CD4-positive, alpha-beta T cell (primary cell): ENCODE results near the gene MC2R. TPM values are rescaled to one million over a fixed set of nuclear protein-coding genes. Genes with fewer than 3 reads are reported as not detected.

ENCODE experiments used
- ATAC-seq: fragments of 200-7000 bp; cut with Tn5 transposase; one replicate; pipeline ENCODE4 v1.10.0; 2022; ENCODE audit warnings: mild to moderate bottlenecking; ENCODE audit not compliant: poor library complexity
- CTCF ChIA-PET: fragments of 350-600 bp; sonication (Branson Sonifier 250); formaldehyde crosslinking; loops from one replicate; lab custom pipeline; 2021; ENCODE audit warnings: antibody characterized with exemption, inconsistent platforms; lab: Charles Lee
- POLR2A ChIA-PET: fragments of 350-600 bp; sonication (Branson Sonifier 250); formaldehyde crosslinking; loops from one replicate; lab custom pipeline; 2021; ENCODE audit warnings: antibody characterized with exemption, inconsistent platforms; lab: Charles Lee
- DNase-seq, 14 experiments: peaks; one replicate each; pipeline ENCODE4 v3.0.0-alpha.2; 2013 to 2020; ENCODE audit warnings: mixed read lengths in 2 of 14
- H3K27ac ChIP-seq, 2 donors: one replicate each; pipeline versions ENCODE4 v1.5.1 to v1.7.0; 2013; ENCODE audit warnings: low read length in 2 of 2, low read depth in 1 of 2, mild to moderate bottlenecking in 1 of 2
- H3K27me3 ChIP-seq, 2 experiments: 1 replicate in 1 of 2; 2 replicates in 1 of 2; pipeline versions ENCODE4 v1.6.1 to v1.7.0; 2013; ENCODE audit warnings: low read length in 2 of 2, control low read depth in 1 of 2, mild to moderate bottlenecking in 1 of 2, moderate library complexity in 1 of 2; ENCODE audit not compliant: insufficient read depth in 2 of 2, control insufficient read depth in 1 of 2
- H3K36me3 ChIP-seq: one replicate; pipeline ENCODE4 v1.6.1; 2013; ENCODE audit warnings: low read length, control low read depth; ENCODE audit not compliant: insufficient read depth
- H3K4me1 ChIP-seq: one replicate; pipeline ENCODE4 v1.6.1; 2013; ENCODE audit warnings: low read length, control low read depth; ENCODE audit not compliant: insufficient read depth
- H3K4me3 ChIP-seq: one replicate; pipeline ENCODE4 v1.5.1; 2013; ENCODE audit warnings: mild to moderate bottlenecking, low read length, moderate library complexity
- H3K9me3 ChIP-seq, 2 experiments: 1 replicate in 1 of 2; 2 replicates in 1 of 2; pipeline versions ENCODE4 v1.6.1 to v1.7.0; 2013; ENCODE audit warnings: low read length in 2 of 2, mild to moderate bottlenecking in 2 of 2, control low read depth in 1 of 2, moderate library complexity in 1 of 2; ENCODE audit not compliant: control insufficient read depth in 1 of 2, insufficient read depth in 1 of 2
- H3K27ac Mint-ChIP-seq: one replicate; pipeline ENCODE4 v1.8.0; 2020; ENCODE audit warnings: mixed read lengths
- H3K27me3 Mint-ChIP-seq: one replicate; pipeline ENCODE4 v1.8.0; 2021; ENCODE audit warnings: mixed read lengths
- H3K36me3 Mint-ChIP-seq: one replicate; pipeline ENCODE4 v1.8.0; 2021; ENCODE audit warnings: low read depth, mixed read lengths
- H3K4me1 Mint-ChIP-seq: one replicate; pipeline ENCODE4 v1.8.0; 2021; ENCODE audit warnings: low read depth, mixed read lengths
- H3K4me3 Mint-ChIP-seq: one replicate; pipeline ENCODE4 v1.8.0; 2020; ENCODE audit warnings: mild to moderate bottlenecking, mixed read lengths
- H3K9me3 Mint-ChIP-seq: one replicate; pipeline ENCODE4 v1.8.0; 2020; ENCODE audit warnings: mixed read lengths
- intact Hi-C, 2 experiments: fragments of 100-400 bp; cut with DNase I in 1 of 2; cut with micrococcal nuclease in 1 of 2; formaldehyde crosslinking; loops; one replicate each; pipeline versions ENCODE4 v1.15.1 to v1.9.0; 2023 to 2025; cut with DNase I, micrococcal nuclease
- total RNA-seq, 174 experiments: library from RNA in 2 of 174; stranded (reverse) in 2 of 174; gene quantifications; one replicate each; pipeline ENCODE4 v1.2.3 and lab custom pipeline; 2021 to 2026
- TF ChIP-seq, protein P1 (sequence below): fragments of 200-600 bp; IDR thresholded peaks from one replicate; pipeline ENCODE4 v1.8.0; 2022; ENCODE audit warnings: antibody characterized with exemption, mild to moderate bottlenecking

MC2R gene
- total RNA-seq, 2 experiments from 2014 or later: not detected

GRCh38 chr18:13932285-13933025, 17.1 kb upstream of the MC2R start:
- Histone ChIP-seq H3K9me3 (peaks cover 0 to 3% of the 10 kb centered on the region in 2 experiments), H3K4me3 (no peak overlapping the region), H3K4me1 (no peaks in the 10 kb centered on the region), H3K36me3 (no peaks in the 10 kb centered on the region), H3K27me3 (no peaks in the 10 kb centered on the region), H3K27ac (no peak overlapping the region)
- H3K9me3 Mint-ChIP-seq: peaks cover 8% of the 10 kb centered on the region
- DNase-seq: no peak
- no peaks in the 10 kb centered on the region for H3K27me3 Mint-ChIP-seq
- ChIA-PET CTCF (no interaction called here), POLR2A (no interaction called here)
- ATAC-seq: no peak
- intact Hi-C loops: no loop called here
- no peak overlapping the region for H3K4me3 Mint-ChIP-seq
- H3K4me1 Mint-ChIP-seq: no peaks in the 10 kb centered on the region
- TF ChIP-seq, protein P1, sequence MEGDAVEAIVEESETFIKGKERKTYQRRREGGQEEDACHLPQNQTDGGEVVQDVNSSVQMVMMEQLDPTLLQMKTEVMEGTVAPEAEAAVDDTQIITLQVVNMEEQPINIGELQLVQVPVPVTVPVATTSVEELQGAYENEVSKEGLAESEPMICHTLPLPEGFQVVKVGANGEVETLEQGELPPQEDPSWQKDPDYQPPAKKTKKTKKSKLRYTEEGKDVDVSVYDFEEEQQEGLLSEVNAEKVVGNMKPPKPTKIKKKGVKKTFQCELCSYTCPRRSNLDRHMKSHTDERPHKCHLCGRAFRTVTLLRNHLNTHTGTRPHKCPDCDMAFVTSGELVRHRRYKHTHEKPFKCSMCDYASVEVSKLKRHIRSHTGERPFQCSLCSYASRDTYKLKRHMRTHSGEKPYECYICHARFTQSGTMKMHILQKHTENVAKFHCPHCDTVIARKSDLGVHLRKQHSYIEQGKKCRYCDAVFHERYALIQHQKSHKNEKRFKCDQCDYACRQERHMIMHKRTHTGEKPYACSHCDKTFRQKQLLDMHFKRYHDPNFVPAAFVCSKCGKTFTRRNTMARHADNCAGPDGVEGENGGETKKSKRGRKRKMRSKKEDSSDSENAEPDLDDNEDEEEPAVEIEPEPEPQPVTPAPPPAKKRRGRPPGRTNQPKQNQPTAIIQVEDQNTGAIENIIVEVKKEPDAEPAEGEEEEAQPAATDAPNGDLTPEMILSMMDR: no peak
- no peaks in the 10 kb centered on the region for H3K36me3 Mint-ChIP-seq
- no peak overlapping the region for H3K27ac Mint-ChIP-seq

- H3K9me3 ChIP-seq: peaks cover 0 to 3% of the 10 kb centered on the region in 2 experiments
- H3K4me3 ChIP-seq: no peak overlapping the region
- intact Hi-C loops: no loop called here
- ATAC-seq (no peak), DNase-seq (no peak)
- H3K36me3 ChIP-seq: no peaks in the 10 kb centered on the region
- POLR2A ChIA-PET: no interaction called here
- Mint-ChIP-seq H3K36me3 (no peaks in the 10 kb centered on the region), H3K9me3 (peaks cover 12% of the 10 kb centered on the region), H3K27me3 (no peaks in the 10 kb centered on the region), H3K27ac (no peak overlapping the region), H3K4me3 (no peak overlapping the region), H3K4me1 (no peaks in the 10 kb centered on the region)
- H3K4me1 ChIP-seq: no peaks in the 10 kb centered on the region
- H3K27me3 ChIP-seq: no peaks in the 10 kb centered on the region
- TF ChIP-seq, protein P1: no peak
- CTCF ChIA-PET: no interaction called here
- no peak overlapping the region for H3K27ac ChIP-seq
Measured at GRCh38 chr18:13930964-13931363, 15.6 kb upstream of the MC2R start.

DNA sequence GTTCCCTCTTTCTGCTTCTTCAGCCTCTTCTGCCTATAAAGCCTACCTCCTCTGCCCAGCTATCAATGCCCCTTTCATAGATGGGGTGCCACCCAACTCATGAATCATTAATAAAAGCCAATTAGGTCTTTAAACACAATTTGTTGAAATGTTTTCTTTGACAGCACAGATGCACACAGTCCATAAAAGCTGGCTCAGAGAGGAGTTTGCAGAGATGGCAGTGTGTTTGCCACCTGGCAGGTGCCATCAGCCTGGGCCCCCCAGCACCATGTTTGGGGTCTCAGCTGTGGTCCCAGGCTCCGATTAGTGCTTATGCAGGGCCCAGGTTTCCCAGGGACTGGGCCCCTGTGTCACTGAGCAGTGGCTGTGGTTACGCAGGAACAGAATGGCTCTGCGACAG, 7.9 kb upstream of the MC2R start:
- no peaks in the 10 kb centered on the region for H3K4me1 ChIP-seq
- H3K9me3 ChIP-seq: no peaks in the 10 kb centered on the region
- H3K27ac ChIP-seq: no peak overlapping the region
- intact Hi-C loops: no loop called here
- Mint-ChIP-seq H3K27me3 (peaks cover 6% of the 10 kb centered on the region), H3K36me3 (no peaks in the 10 kb centered on the region), H3K4me3 (no peak overlapping the region), H3K9me3 (peaks cover 5% of the 10 kb centered on the region), H3K27ac (no peak overlapping the region), H3K4me1 (no peaks in the 10 kb centered on the region)
- TF ChIP-seq, protein P1: no peak
- ATAC-seq (no peak), DNase-seq (no peak)
- H3K27me3 ChIP-seq: peaks cover 0 to 4% of the 10 kb centered on the region in 2 experiments
- ChIA-PET POLR2A (no interaction called here), CTCF (no interaction called here)
- H3K36me3 ChIP-seq: no peaks in the 10 kb centered on the region
- no peak overlapping the region for H3K4me3 ChIP-seq
